K562 (cell line): ENCODE data around the gene OR2AT4. TPM values are rescaled to one million over a fixed set of nuclear protein-coding genes. Genes with fewer than 3 reads are reported as not detected.
"Not testable (repeated sequence)": the region's sequence is repeated elsewhere in the genome, so short reads cannot be mapped to it uniquely, and the experiment has no call there.

Experiments used
- ATAC-seq: fragments of 200-7000 bp; cut with Tn5 transposase; 3 replicates; pipeline ENCODE4 v1.9.1; 2020; ENCODE audit warnings: moderate library complexity
- BruUV-seq: library from RNA; stranded (reverse); fragments of 400-500 nt; replicated peaks from 2 replicates; lab custom pipeline; 2021; lab: Mats Ljungman, UMichigan
- CTCF ChIA-PET: fragments of 300-600 bp; formaldehyde crosslinking; extraction: SDS; loops from one replicate; lab custom pipeline; 2021; ENCODE audit warnings: low intra/inter-chr PET ratio; lab: Yijun Ruan, JAX
- POLR2A ChIA-PET: fragments of 300-600, 350-650 bp; sonication (Branson Sonifier 250); formaldehyde crosslinking; extraction: SDS; loops from one replicate; lab custom pipeline; 2021; ENCODE audit warnings: antibody characterized with exemption, inconsistent platforms; lab: Yijun Ruan, JAX
- DNase-seq, 4 experiments: peaks; one replicate each; pipeline versions ENCODE4 v3.0.0 to v3.0.0-alpha.2; 2011 to 2018; ENCODE audit warnings: low spot score in 3 of 4, mixed read lengths in 3 of 4; ENCODE audit errors: extremely low read depth in 1 of 4
- FAIRE-seq: peaks from 2 replicates; lab custom pipeline; 2011; peaks lifted over from hg19 to GRCh38; lab: Jason Lieb, UNC
- H2AFZ ChIP-seq: 2 replicates; pipeline ENCODE4 v1.6.0; 2011; ENCODE audit warnings: low read depth, low read length, control low read depth, inconsistent platforms
- H3K27ac ChIP-seq: fragments of 200-600 bp; 3 replicates; pipeline ENCODE4 v1.8.0; 2011; ENCODE audit warnings: low read depth, mild to moderate bottlenecking, control low read depth, inconsistent platforms, low read length, moderate library complexity, mixed read lengths; ENCODE audit errors: extremely low read depth
- H3K27me3 ChIP-seq, 2 experiments: fragments of 300-600 bp in 1 of 2; 2 replicates in 1 of 2; 3 replicates in 1 of 2; pipeline versions ENCODE4 v1.6.0 to v1.8.0; 2011; ENCODE audit warnings: inconsistent platforms in 2 of 2, low read length in 2 of 2, mild to moderate bottlenecking in 1 of 2, mixed read lengths in 1 of 2, moderate library complexity in 1 of 2; ENCODE audit not compliant: control insufficient read depth in 2 of 2, insufficient read depth in 2 of 2
- H3K36me3 ChIP-seq: fragments of 300-600 bp; 3 replicates; pipeline ENCODE4 v1.8.0; 2011; ENCODE audit warnings: mild to moderate bottlenecking, low read length, inconsistent platforms; ENCODE audit not compliant: control insufficient read depth, insufficient read depth
- H3K4me1 ChIP-seq, 2 experiments: fragments of 200-600 bp in 1 of 2; replicated peaks in 1 of 2; 2 replicates in 1 of 2; 3 replicates in 1 of 2; pipeline versions ENCODE4 v1.5.1 to v1.8.0; 2011; ENCODE audit warnings: inconsistent platforms in 2 of 2, low read length in 2 of 2, mild to moderate bottlenecking in 1 of 2, mixed read lengths in 1 of 2, moderate library complexity in 1 of 2; ENCODE audit not compliant: control insufficient read depth in 2 of 2, insufficient read depth in 2 of 2
- H3K4me2 ChIP-seq: 2 replicates; pipeline ENCODE4 v1.6.1; 2011; ENCODE audit warnings: low read length, control low read depth, inconsistent platforms, mixed read lengths; ENCODE audit not compliant: insufficient read depth
- H3K4me3 ChIP-seq: fragments of 200-600 bp; sonication (generic), shearing (Covaris generic); 2 replicates; pipeline ENCODE4 v1.5.1; 2016; ENCODE audit warnings: control low read depth, inconsistent platforms
- H3K79me2 ChIP-seq: fragments of 200-600 bp; 3 replicates; pipeline ENCODE4 v1.8.0; 2011; ENCODE audit warnings: low read length, inconsistent platforms; ENCODE audit not compliant: control insufficient read depth, insufficient read depth
- H3K9ac ChIP-seq, 2 experiments: 2 replicates each; pipeline versions ENCODE4 v1.6.0 to v1.6.1; 2011; ENCODE audit warnings: low read depth in 2 of 2, low read length in 2 of 2, control low read depth in 1 of 2, inconsistent platforms in 1 of 2, mild to moderate bottlenecking in 1 of 2, mixed read lengths in 1 of 2; ENCODE audit not compliant: insufficient read depth in 1 of 2
- H3K9me1 ChIP-seq: one replicate; pipeline ENCODE4 v1.6.0; 2011; ENCODE audit warnings: inconsistent platforms, mild to moderate bottlenecking, low read length, moderate library complexity; ENCODE audit not compliant: control insufficient read depth, insufficient read depth
- H3K9me3 ChIP-seq: replicated peaks from 2 replicates; pipeline ENCODE4 v1.5.1; 2011; ENCODE audit warnings: low read depth, low read length, inconsistent platforms; ENCODE audit not compliant: control insufficient read depth, insufficient read depth
- H4K20me1 ChIP-seq: replicated peaks from 2 replicates; pipeline ENCODE4 v1.6.1; 2011; ENCODE audit warnings: low read length, inconsistent platforms, mixed read lengths; ENCODE audit not compliant: control insufficient read depth, insufficient read depth
- WGBS: fragments of 100-300 bp; shearing (Covaris generic); methylation state at CpG from one replicate; pipeline ENCODE4 v1.1.6; 2016; ENCODE audit warnings: low coverage, mixed read lengths; ENCODE audit not compliant: insufficient coverage; ENCODE audit errors: missing lambda C conversion rate; 5-methylcytosine and 5-hydroxymethylcytosine counted together
- in situ Hi-C: fragments of 300-500 bp; cut with MboI; formaldehyde crosslinking; loops from 4 replicates; pipeline ENCODE4 v1.15.0; 2018; ENCODE audit warnings: inconsistent platforms, mixed read lengths
- intact Hi-C: fragments of 100-400 bp; cut with micrococcal nuclease; formaldehyde crosslinking; loops from 2 replicates; pipeline ENCODE4 v1.14.2; 2022
- polyA plus RNA-seq, 8 experiments: library from polyadenylated mRNA; depleted of rRNA in 4 of 8; stranded (reverse) in 5 of 8; unstranded in 3 of 8; fragments of >200 nt; fragmentation: Nextera tagmentation in 2 of 8; fragmentation: Illumina TruSeq in 1 of 8; extraction: Ambion mirVana in 2 of 8; extraction: Trizol in 1 of 8; gene quantifications; 2 replicates each; pipeline versions ENCODE4 v1.2.1 to v1.2.3, GENCODE V29; 2011 to 2014; ENCODE audit warnings: inconsistent platforms in 1 of 8, missing spikeins in 1 of 8
- total RNA-seq, 7 experiments: library from RNA; depleted of rRNA in 6 of 7; stranded (reverse); fragments of >200 nt in 6 of 7; fragmentation: Illumina TruSeq in 2 of 7; extraction: Trizol in 2 of 7; gene quantifications; 2 replicates each; pipeline versions ENCODE4 v1.2.1 to v1.2.3, GENCODE V29; 2011 to 2021; ENCODE audit warnings: low replicate concordance in 1 of 7

OR2AT4 gene
- total and polyA plus RNA-seq, 9 of the 15 experiments (the other 6 are each of a cell fraction or from before 2014, with no cell fraction given): 0.86 to 3.1 (median 2.0) TPM

- H3K9me3 ChIP-seq, H3K4me1 ChIP-seq, H4K20me1 ChIP-seq, H3K4me3 ChIP-seq, CTCF ChIA-PET, H3K27ac ChIP-seq, H2AFZ ChIP-seq, intact Hi-C loops, ATAC-seq, in situ Hi-C loops, DNase-seq, FAIRE-seq, H3K36me3 ChIP-seq, H3K4me2 ChIP-seq, H3K9ac ChIP-seq, BruUV-seq, H3K9me1 ChIP-seq, H3K79me2 ChIP-seq, H3K27me3 ChIP-seq: not testable (repeated sequence)
- WGBS: 74% methylated on average over 15 of the region's 15 CpGs
- POLR2A ChIA-PET: interaction anchor here (0.7 kb wide), 1 partner anchor 44 kb away, joined by 3 read pairs; no protein-coding TSS in a partner anchor
Measured at GRCh38 chr11:75044381-75045170, 52.1 kb downstream of the OR2AT4 start.

DNA sequence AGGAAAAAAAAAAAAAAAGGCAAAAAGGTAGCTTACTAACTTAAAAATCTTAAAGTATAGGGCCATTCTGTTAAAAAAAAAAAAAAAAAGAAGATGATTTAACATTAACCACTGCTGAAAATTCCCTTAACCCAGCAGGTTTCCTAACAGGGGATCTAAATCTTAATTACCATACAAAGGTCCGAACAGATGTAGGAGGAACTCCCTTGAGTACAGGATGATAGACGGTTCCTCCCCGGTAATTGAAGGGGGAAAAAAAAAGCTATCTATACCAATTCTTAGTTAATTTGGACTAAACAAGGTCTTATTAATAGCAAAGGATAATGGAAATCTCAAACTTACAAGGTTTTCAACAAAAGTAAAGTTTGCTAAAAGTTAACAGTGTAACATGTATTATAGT is 54.9 kb downstream of the OR2AT4 start:
- H3K36me3 ChIP-seq, CTCF ChIA-PET, H3K27me3 ChIP-seq, H3K27ac ChIP-seq, H2AFZ ChIP-seq, FAIRE-seq, H3K4me3 ChIP-seq, H3K9me1 ChIP-seq, BruUV-seq, H3K4me1 ChIP-seq, in situ Hi-C loops, intact Hi-C loops, H4K20me1 ChIP-seq, H3K4me2 ChIP-seq, DNase-seq, ATAC-seq, H3K79me2 ChIP-seq, H3K9ac ChIP-seq, H3K9me3 ChIP-seq, POLR2A ChIA-PET: not testable (repeated sequence)
- WGBS: 30% methylated on average over 3 of the region's 3 CpGs
